CD4-positive, alpha-beta memory T cell (primary cell): ENCODE measurements around the gene C10orf90. TPM values are rescaled to one million over a fixed set of nuclear protein-coding genes. Genes with fewer than 3 reads are reported as not detected.
A peak's percentile ranks its signal among the peaks of the same experiment; 100 is the strongest.

ENCODE experiments used
- CTCF ChIA-PET: fragments of 350-600 bp; sonication (Branson Sonifier 250); formaldehyde crosslinking; loops from one replicate; lab custom pipeline; 2021; ENCODE audit warnings: inconsistent platforms; ENCODE audit not compliant: partially characterized antibody; lab: Charles Lee
- POLR2A ChIA-PET: fragments of 350-600 bp; sonication (Branson Sonifier 250); formaldehyde crosslinking; loops from one replicate; lab custom pipeline; 2021; ENCODE audit not compliant: partially characterized antibody; lab: Charles Lee
- DNase-seq, 5 donors: peaks; one replicate each; pipeline versions ENCODE4 v3.0.0 to v3.0.0-alpha.2; 2020 to 2022; ENCODE audit warnings: mixed read lengths in 1 of 5
- H3K27ac ChIP-seq: one replicate; pipeline ENCODE4 v1.7.0; 2013; ENCODE audit warnings: low read depth, low read length
- H3K27me3 ChIP-seq: 2 replicates; pipeline ENCODE4 v1.7.0; 2013; ENCODE audit warnings: mild to moderate bottlenecking, low read length, moderate library complexity; ENCODE audit not compliant: insufficient read depth
- H3K36me3 ChIP-seq: 2 replicates; pipeline ENCODE4 v1.7.0; 2013; ENCODE audit warnings: mild to moderate bottlenecking, low read length, moderate library complexity; ENCODE audit not compliant: insufficient read depth
- H3K4me1 ChIP-seq: 2 replicates; pipeline ENCODE4 v1.7.0; 2013; ENCODE audit warnings: mild to moderate bottlenecking, low read length, moderate library complexity; ENCODE audit not compliant: insufficient read depth
- H3K4me3 ChIP-seq, 2 donors: one replicate each; pipeline ENCODE4 v1.7.0; 2013; ENCODE audit warnings: low read length in 2 of 2, mild to moderate bottlenecking in 1 of 2
- H3K9me3 ChIP-seq, 2 donors: one replicate each; pipeline ENCODE4 v1.7.0; 2013; ENCODE audit warnings: low read length in 2 of 2, control low read depth in 1 of 2; ENCODE audit not compliant: control insufficient read depth in 1 of 2
- H3K27ac Mint-ChIP-seq, 7 donors: one replicate each; pipeline ENCODE4 v1.8.0; 2020 to 2021; ENCODE audit warnings: mixed read lengths in 7 of 7, mild to moderate bottlenecking in 6 of 7, inconsistent platforms in 3 of 7, moderate library complexity in 3 of 7
- H3K27me3 Mint-ChIP-seq, 2 donors: one replicate each; pipeline ENCODE4 v1.8.0; 2020 to 2021; ENCODE audit warnings: mixed read lengths in 2 of 2
- H3K36me3 Mint-ChIP-seq, 2 donors: one replicate each; pipeline ENCODE4 v1.8.0; 2020 to 2021; ENCODE audit warnings: mixed read lengths in 2 of 2, inconsistent platforms in 1 of 2, mild to moderate bottlenecking in 1 of 2
- H3K4me1 Mint-ChIP-seq, 4 donors: one replicate each; pipeline ENCODE4 v1.8.0; 2020 to 2021; ENCODE audit warnings: mixed read lengths in 4 of 4, mild to moderate bottlenecking in 1 of 4
- H3K4me3 Mint-ChIP-seq, 8 donors: one replicate each; pipeline ENCODE4 v1.8.0; 2020 to 2021; ENCODE audit warnings: mixed read lengths in 8 of 8, mild to moderate bottlenecking in 7 of 8, moderate library complexity in 6 of 8, inconsistent platforms in 3 of 8
- H3K9me3 Mint-ChIP-seq, 8 donors: one replicate each; pipeline ENCODE4 v1.8.0; 2020 to 2021; ENCODE audit warnings: mixed read lengths in 8 of 8, mild to moderate bottlenecking in 5 of 8, inconsistent platforms in 3 of 8, moderate library complexity in 1 of 8
- intact Hi-C: fragments of 100-400 bp; cut with micrococcal nuclease; formaldehyde crosslinking; loops from one replicate; pipeline ENCODE4 v1.15.1; 2023
- polyA plus RNA-seq, 2 donors: library from polyadenylated mRNA; unstranded; fragments of 300-500 nt; fragmentation: Illumina TruSeq; gene quantifications; one replicate each; pipeline ENCODE4 v1.2.3, GENCODE V29; 2021
- total RNA-seq, 2 experiments: library from RNA; stranded (reverse); gene quantifications; one replicate each; pipeline ENCODE4 v1.2.3, GENCODE V29; 2021

The C10orf90 gene
- total and polyA plus RNA-seq, 4 experiments from 2014 or later = not detected

DNA sequence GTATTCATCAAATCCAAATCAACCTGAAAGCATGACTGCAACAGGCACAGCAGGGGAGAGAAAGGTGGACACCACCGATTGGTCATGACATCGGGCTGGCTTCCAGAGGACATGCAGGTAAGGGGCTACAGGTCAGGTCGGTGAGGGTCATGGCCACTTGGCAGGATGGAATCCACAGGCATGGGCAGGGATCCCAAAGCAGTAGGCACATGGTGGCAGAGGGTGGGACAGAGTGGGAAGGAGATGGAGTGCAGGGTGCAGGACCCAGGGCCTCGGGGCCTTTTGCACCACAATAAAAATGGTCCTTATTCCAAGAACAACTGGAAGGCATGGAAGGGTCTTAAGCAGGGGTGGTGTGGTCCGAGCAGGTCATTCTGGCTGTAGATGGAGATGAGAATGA is 33.0 kb downstream of the C10orf90 start:
- H3K9me3 ChIP-seq = no peaks in the 10 kb centered on the region
- Mint-ChIP-seq H3K36me3 (no peaks in the 10 kb centered on the region), H3K4me3 (no peak overlapping the region), H3K9me3 (peaks cover 0 to 6% (median under 1%) of the 10 kb centered on the region in 8 donors), H3K27me3 (no peaks in the 10 kb centered on the region), H3K27ac (no peak overlapping the region), H3K4me1 (peaks cover 0 to 6% (median 0%) of the 10 kb centered on the region in 4 donors)
- ChIA-PET POLR2A (no interaction called here), CTCF (no interaction called here)
- intact Hi-C loops = no loop called here
- no peaks in the 10 kb centered on the region for H3K36me3 ChIP-seq
- H3K4me1 ChIP-seq = no peaks in the 10 kb centered on the region
- H3K27ac ChIP-seq = no peak overlapping the region
- H3K27me3 ChIP-seq = no peaks in the 10 kb centered on the region
- H3K4me3 ChIP-seq = no peak overlapping the region
- DNase-seq = no peak

- peaks cover 0 to 6% (median 0%) of the 10 kb centered on the region in 8 donors for H3K9me3 Mint-ChIP-seq
- Histone ChIP-seq H3K4me3 (no peak overlapping the region), H3K9me3 (no peaks in the 10 kb centered on the region), H3K27me3 (no peaks in the 10 kb centered on the region), H3K4me1 (no peaks in the 10 kb centered on the region), H3K36me3 (no peaks in the 10 kb centered on the region), H3K27ac (no peak overlapping the region)
- no peak overlapping the region for H3K4me3 Mint-ChIP-seq
- peaks cover 0 to 6% (median 0%) of the 10 kb centered on the region in 4 donors for H3K4me1 Mint-ChIP-seq
- POLR2A ChIA-PET = no interaction called here
- DNase-seq = no peak
- no peak overlapping the region for H3K27ac Mint-ChIP-seq
- peaks cover 0 to 2% of the 10 kb centered on the region in 2 donors for H3K27me3 Mint-ChIP-seq
- CTCF ChIA-PET = interaction anchor here (0.8 kb wide), 1 partner anchor 9 kb away, joined by 4 read pairs; no protein-coding TSS in a partner anchor
- H3K36me3 Mint-ChIP-seq = no peaks in the 10 kb centered on the region
- intact Hi-C loops = no loop called here
These were observed 35.6 kb downstream of the C10orf90 start for GRCh38 chr10:126634911-126635310.

- Mint-ChIP-seq H3K27ac (no peak overlapping the region), H3K4me3 (no peak overlapping the region), H3K36me3 (no peaks in the 10 kb centered on the region), H3K9me3 (peaks cover 0 to 6% (median 0%) of the 10 kb centered on the region in 8 donors), H3K27me3 (peaks cover 0 to 2% of the 10 kb centered on the region in 2 donors), H3K4me1 (peaks cover 0 to 6% (median 0%) of the 10 kb centered on the region in 4 donors)
- no peaks in the 10 kb centered on the region for H3K4me1 ChIP-seq
- no peaks in the 10 kb centered on the region for H3K27me3 ChIP-seq
- POLR2A ChIA-PET = no interaction called here
- no peaks in the 10 kb centered on the region for H3K36me3 ChIP-seq
- CTCF ChIA-PET = interaction anchor here (0.8 kb wide), 1 partner anchor 8 kb away, joined by 4 read pairs; no protein-coding TSS in a partner anchor
- no peak overlapping the region for H3K4me3 ChIP-seq
- H3K27ac ChIP-seq = no peak overlapping the region
- no peaks in the 10 kb centered on the region for H3K9me3 ChIP-seq
- intact Hi-C loops = no loop called here
- DNase-seq = no peak
These were observed 36.1 kb downstream of the C10orf90 start for GRCh38 chr10:126634347-126634746.

- no peak for DNase-seq
- CTCF ChIA-PET = no interaction called here
- Histone ChIP-seq H3K9me3 (no peaks in the 10 kb centered on the region), H3K27me3 (no peaks in the 10 kb centered on the region), H3K36me3 (no peaks in the 10 kb centered on the region), H3K27ac (no peak overlapping the region), H3K4me1 (no peaks in the 10 kb centered on the region), H3K4me3 (no peak overlapping the region)
- Mint-ChIP-seq H3K27ac (no peak overlapping the region), H3K4me3 (no peak overlapping the region), H3K36me3 (no peaks in the 10 kb centered on the region), H3K4me1 (no peaks in the 10 kb centered on the region), H3K27me3 (peaks cover 0 to 4% of the 10 kb centered on the region in 2 donors), H3K9me3 (peaks cover 0 to 4% (median 0%) of the 10 kb centered on the region in 8 donors)
- POLR2A ChIA-PET = no interaction called here
- intact Hi-C loops = no loop called here
These were observed 37.8 kb downstream of the C10orf90 start for GRCh38 chr10:126632705-126633104.

- Histone ChIP-seq H3K9me3 (no peaks in the 10 kb centered on the region), H3K27me3 (no peaks in the 10 kb centered on the region), H3K36me3 (no peaks in the 10 kb centered on the region), H3K4me1 (no peaks in the 10 kb centered on the region), H3K27ac (no peak overlapping the region), H3K4me3 (no peak overlapping the region)
- H3K4me3 Mint-ChIP-seq = no peak overlapping the region
- H3K9me3 Mint-ChIP-seq = peaks cover 0 to 4% (median 0%) of the 10 kb centered on the region in 8 donors
- H3K4me1 Mint-ChIP-seq = no peaks in the 10 kb centered on the region
- ChIA-PET POLR2A (no interaction called here), CTCF (no interaction called here)
- no peak overlapping the region for H3K27ac Mint-ChIP-seq
- peaks cover 0 to 4% of the 10 kb centered on the region in 2 donors for H3K27me3 Mint-ChIP-seq
- intact Hi-C loops = no loop called here
- no peak for DNase-seq
- no peaks in the 10 kb centered on the region for H3K36me3 Mint-ChIP-seq
These were observed 40.4 kb downstream of the C10orf90 start for GRCh38 chr10:126629925-126630624.

- H3K27ac Mint-ChIP-seq = no peak overlapping the region
These were observed 41.7 kb downstream of the C10orf90 start for GRCh38 chr10:126628746-126629145.

DNA sequence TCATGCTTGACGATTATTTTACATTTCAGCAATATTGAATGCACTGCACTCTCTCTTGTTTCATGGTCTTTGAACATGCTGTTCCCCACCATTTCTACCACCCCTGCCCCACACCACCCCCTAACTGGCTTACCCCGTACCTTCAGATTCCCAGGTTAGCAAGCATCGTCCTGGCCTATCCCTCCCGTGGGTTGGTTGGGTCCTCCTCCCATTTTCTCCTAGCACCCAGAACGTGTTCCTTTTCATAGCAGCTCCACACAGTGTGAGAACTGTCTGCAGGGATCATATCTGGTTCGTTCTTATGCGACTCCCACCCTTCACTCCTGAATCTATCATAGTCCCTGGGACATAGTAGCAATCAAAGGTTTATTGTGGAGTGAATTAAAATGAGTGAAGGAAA is 48.6 kb downstream of the C10orf90 start:
- intact Hi-C loops = no loop called here
- ChIA-PET POLR2A (no interaction called here), CTCF (no interaction called here)
- H3K27me3 ChIP-seq = no peaks in the 10 kb centered on the region
- no peaks in the 10 kb centered on the region for H3K4me1 Mint-ChIP-seq
- no peak overlapping the region for H3K27ac ChIP-seq
- no peak overlapping the region for H3K4me3 ChIP-seq
- no peaks in the 10 kb centered on the region for H3K9me3 ChIP-seq
- no peaks in the 10 kb centered on the region for H3K36me3 Mint-ChIP-seq
- no peak overlapping the region for H3K4me3 Mint-ChIP-seq
- peaks cover 0 to 2% of the 10 kb centered on the region in 2 donors for H3K27me3 Mint-ChIP-seq
- DNase-seq = no peak
- peaks cover 0 to 5% (median 0%) of the 10 kb centered on the region in 8 donors for H3K9me3 Mint-ChIP-seq
- H3K36me3 ChIP-seq = no peaks in the 10 kb centered on the region
- peak overlapping the region in 1 of 7 donors; percentile 29 for H3K27ac Mint-ChIP-seq
- H3K4me1 ChIP-seq = no peaks in the 10 kb centered on the region

More at GRCh38 chr10:126628746-126629145, 41.7 kb downstream of the C10orf90 start:
- POLR2A ChIA-PET = no interaction called here
- Histone ChIP-seq H3K36me3 (no peaks in the 10 kb centered on the region), H3K9me3 (no peaks in the 10 kb centered on the region), H3K4me3 (no peak overlapping the region), H3K27ac (no peak overlapping the region), H3K4me1 (no peaks in the 10 kb centered on the region), H3K27me3 (no peaks in the 10 kb centered on the region)
- H3K9me3 Mint-ChIP-seq = peaks cover 0 to 4% (median 0%) of the 10 kb centered on the region in 8 donors
- no peak overlapping the region for H3K4me3 Mint-ChIP-seq
- intact Hi-C loops = no loop called here
- no peaks in the 10 kb centered on the region for H3K4me1 Mint-ChIP-seq
- H3K27me3 Mint-ChIP-seq = peaks cover 0 to 4% of the 10 kb centered on the region in 2 donors
- H3K36me3 Mint-ChIP-seq = no peaks in the 10 kb centered on the region
- DNase-seq = no peak
- CTCF ChIA-PET = no interaction called here
